SK-N-SH treated with all-trans-retinoic acid at 6 μM for 48 hours (cell line): ENCODE data around the gene XDH.

Experiments used
- ARNTL ChIP-seq: fragments of 450-650 bp; formaldehyde crosslinking; IDR thresholded peaks from 2 replicates; pipeline ENCODE4 v1.5.0; 2020; ENCODE audit warnings: low read depth, mild to moderate bottlenecking, moderate library complexity, borderline replicate concordance
- BACH2 ChIP-seq: fragments of 250-450 bp; sonication (Bioruptor Pico); IDR thresholded peaks from 2 replicates; pipeline ENCODE4 v1.9.0; 2021; ENCODE audit warnings: mild to moderate bottlenecking, borderline replicate concordance
- CREB5 ChIP-seq: fragments of 250-450 bp; sonication (Bioruptor Pico); IDR thresholded peaks from 2 replicates; pipeline ENCODE4 v1.5.1; 2020; ENCODE audit warnings: low read depth, mild to moderate bottlenecking, moderate library complexity
- CSDC2 ChIP-seq: fragments of 250-450 bp; sonication (Bioruptor Pico); IDR thresholded peaks from 2 replicates; pipeline ENCODE4 v1.5.0; 2020; ENCODE audit warnings: mild to moderate bottlenecking, moderate library complexity
- ESRRG ChIP-seq: fragments of 250-450 bp; sonication (Bioruptor Pico); IDR thresholded peaks from 2 replicates; pipeline ENCODE4 v1.6.1; 2021; ENCODE audit warnings: mild to moderate bottlenecking
- GLIS3 ChIP-seq: fragments of 250-450 bp; sonication (Bioruptor Pico); IDR thresholded peaks from 2 replicates; pipeline ENCODE4 v1.5.0; 2020; ENCODE audit warnings: mild to moderate bottlenecking, moderate library complexity
- PATZ1 ChIP-seq: fragments of 250-450 bp; sonication (Bioruptor Pico); IDR thresholded peaks from 2 replicates; pipeline ENCODE4 v1.8.0; 2020; ENCODE audit warnings: mild to moderate bottlenecking, moderate library complexity, borderline replicate concordance
- POU6F1 ChIP-seq: fragments of 250-450 bp; sonication (Bioruptor Pico); IDR thresholded peaks from 2 replicates; pipeline ENCODE4 v1.8.0; 2021; ENCODE audit warnings: low read depth, mild to moderate bottlenecking, moderate library complexity, borderline replicate concordance
- TSHZ2 ChIP-seq: fragments of 250-450 bp; sonication (Bioruptor Pico); IDR thresholded peaks from 2 replicates; pipeline ENCODE4 v1.5.0; 2020; ENCODE audit warnings: mild to moderate bottlenecking, moderate library complexity
- ZFP30 ChIP-seq: fragments of 450-650 bp; formaldehyde crosslinking; IDR thresholded peaks from 2 replicates; pipeline ENCODE4 v1.5.0; 2022; ENCODE audit warnings: mild to moderate bottlenecking, moderate library complexity
- ZNF70 ChIP-seq: fragments of 450-650 bp; formaldehyde crosslinking; IDR thresholded peaks from 2 replicates; pipeline ENCODE4 v1.5.0; 2020; ENCODE audit warnings: mild to moderate bottlenecking, moderate library complexity
- ZNF8 ChIP-seq: fragments of 450-650 bp; formaldehyde crosslinking; IDR thresholded peaks from 2 replicates; pipeline ENCODE4 v1.5.0; 2020; ENCODE audit warnings: mild to moderate bottlenecking, moderate library complexity

GRCh38 chr2:31380243-31380642 lies 34.3 kb downstream of the XDH start:
- TF ChIP-seq ZFP30 (no peak), GLIS3 (CRISPR knock-in tag) (no peak), PATZ1 (CRISPR knock-in tag) (no peak), ESRRG (CRISPR knock-in tag) (no peak), CSDC2 (no peak), ZNF70 (CRISPR knock-in tag) (no peak), ZNF8 (no peak), CREB5 (no peak), ARNTL (CRISPR knock-in tag) (no peak), POU6F1 (CRISPR knock-in tag) (no peak), BACH2 (CRISPR knock-in tag) (no peak), TSHZ2 (no peak)
